Inflammatory macrophage treated with lipopolysaccharide for 1 hour (primary cell): Measurements from ENCODE around the gene PPIP5K1.

ENCODE experiments used
- DNase-seq, 2 donors: peaks; one replicate each; pipeline ENCODE4 v3.0.0-alpha.2; 2020 to 2022

The PPIP5K1 gene

DNA sequence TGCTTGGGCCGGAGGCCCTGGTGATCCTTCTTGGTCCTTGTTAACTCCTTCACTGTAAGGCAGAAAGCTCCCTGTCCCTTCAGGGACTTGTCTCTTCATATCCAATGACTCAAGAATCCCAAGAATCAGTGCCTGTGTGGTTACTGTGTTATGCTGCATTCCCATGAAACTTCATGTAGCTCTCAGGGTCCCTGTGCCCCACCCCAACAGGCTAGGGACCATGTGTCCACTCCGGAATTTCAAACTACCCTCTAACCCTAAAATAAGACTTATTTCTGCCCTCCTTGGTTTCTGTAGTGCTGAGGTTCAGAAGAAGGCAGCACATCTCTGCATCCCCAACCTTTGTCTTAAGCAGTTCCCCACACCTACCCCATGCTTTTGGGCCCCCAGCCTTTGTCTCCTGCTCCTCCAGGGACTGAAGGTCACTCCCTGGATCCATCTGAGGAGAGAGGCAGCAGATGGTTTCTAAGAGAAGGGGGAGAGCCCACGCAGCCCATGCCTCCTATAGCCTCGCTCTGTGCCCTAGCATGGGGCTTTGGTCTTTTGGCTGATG, 73.1 kb downstream of the PPIP5K1 start:
- DNase-seq: no peak

DNA sequence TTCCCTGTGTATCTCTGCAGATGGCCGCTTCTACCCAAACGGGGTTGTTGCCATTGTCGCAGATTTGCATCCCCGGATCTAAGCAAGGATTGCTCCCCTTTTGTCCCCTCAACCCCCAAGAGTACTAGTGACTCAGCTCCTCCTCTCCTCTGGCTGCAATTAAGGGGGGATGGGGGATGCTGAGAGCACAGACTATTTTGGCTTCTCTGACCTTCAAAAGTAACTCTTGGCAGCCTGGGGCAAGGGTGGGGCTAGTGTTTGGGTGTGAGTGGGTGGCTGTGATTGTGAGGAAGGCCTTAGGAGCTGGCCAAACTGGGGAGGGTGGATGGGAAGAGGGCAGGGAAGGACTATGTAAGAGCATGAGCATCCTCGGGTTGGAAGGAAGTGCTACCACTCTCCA, 73.8 kb downstream of the PPIP5K1 start:
- DNase-seq: no peak

DNA sequence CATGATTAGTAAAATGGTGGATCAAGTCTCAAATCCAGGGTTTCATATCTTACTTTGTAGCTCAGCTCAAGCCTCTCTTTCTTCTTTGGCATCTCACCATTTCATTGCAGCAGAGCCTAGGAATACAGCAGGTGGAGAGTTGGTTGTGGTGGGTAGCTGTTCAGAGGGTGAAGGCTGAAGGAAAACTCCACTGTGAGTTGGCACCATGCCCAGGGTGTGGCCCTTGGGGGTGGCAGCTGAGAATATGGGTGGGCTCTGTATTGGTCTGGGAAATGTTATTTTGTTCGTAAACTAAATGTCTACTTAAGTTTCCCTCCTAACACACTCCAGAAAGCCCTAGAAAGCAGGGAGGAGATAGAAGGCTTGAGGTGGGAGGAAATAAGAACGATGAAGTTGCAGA, 74.3 kb downstream of the PPIP5K1 start:
- no peak for DNase-seq

DNA sequence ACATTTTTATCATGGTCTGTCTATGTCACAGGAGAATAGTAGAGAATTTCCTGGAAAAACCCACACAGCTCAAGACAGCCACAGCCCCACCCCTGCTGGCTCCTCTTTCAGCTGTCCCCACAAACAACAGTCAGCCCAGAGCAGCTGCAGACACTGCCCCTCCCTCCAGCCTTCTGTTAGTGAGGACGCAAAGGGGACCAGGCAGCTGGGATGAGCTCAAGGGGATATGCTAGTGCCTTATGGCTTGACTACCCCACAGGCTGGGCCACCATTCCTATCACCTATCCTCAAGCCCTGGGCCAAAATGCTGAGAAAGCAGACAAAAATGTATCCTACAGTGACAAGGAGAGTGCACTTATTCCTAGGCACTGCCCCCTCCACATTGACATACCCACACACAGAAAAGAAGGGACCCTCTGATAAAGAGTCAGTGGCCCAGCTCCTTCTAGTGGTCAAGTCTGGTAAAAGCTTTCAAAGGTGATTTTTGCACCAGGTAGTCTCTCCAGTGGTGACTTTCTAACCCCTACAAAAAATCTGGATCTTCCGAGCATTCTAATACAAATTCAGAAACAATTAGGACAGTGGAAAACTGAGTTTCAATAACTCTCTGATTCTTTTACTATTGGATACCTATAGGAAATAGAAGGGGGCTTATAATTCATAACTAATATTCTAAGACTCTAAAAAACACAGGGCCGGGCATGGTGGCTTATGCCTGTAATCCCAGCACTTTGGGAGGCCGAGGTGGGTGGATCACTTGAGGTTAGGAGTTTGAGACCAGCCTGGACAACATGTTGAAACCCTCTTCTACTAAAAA, 75.6 kb downstream of the PPIP5K1 start:
- DNase-seq: no peak

DNA sequence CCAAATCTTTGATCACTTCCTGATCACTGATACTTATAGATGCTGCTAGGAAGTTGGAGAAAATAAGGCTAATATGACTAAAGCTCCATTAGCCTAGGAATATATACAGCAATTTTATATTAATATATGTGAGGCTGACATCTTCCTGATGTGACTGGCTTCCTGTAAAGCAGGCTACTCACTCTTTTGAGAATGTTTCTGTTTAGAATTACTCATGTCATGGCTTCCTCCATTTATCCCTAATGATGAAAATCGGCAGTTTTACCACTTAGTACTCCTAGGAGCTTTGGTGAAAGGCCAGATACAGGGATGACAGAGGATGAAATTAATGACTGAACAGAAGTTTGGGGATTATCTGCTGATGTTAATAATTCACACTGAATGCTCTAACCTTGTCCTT, 76.5 kb downstream of the PPIP5K1 start:
- DNase-seq: no peak

DNA sequence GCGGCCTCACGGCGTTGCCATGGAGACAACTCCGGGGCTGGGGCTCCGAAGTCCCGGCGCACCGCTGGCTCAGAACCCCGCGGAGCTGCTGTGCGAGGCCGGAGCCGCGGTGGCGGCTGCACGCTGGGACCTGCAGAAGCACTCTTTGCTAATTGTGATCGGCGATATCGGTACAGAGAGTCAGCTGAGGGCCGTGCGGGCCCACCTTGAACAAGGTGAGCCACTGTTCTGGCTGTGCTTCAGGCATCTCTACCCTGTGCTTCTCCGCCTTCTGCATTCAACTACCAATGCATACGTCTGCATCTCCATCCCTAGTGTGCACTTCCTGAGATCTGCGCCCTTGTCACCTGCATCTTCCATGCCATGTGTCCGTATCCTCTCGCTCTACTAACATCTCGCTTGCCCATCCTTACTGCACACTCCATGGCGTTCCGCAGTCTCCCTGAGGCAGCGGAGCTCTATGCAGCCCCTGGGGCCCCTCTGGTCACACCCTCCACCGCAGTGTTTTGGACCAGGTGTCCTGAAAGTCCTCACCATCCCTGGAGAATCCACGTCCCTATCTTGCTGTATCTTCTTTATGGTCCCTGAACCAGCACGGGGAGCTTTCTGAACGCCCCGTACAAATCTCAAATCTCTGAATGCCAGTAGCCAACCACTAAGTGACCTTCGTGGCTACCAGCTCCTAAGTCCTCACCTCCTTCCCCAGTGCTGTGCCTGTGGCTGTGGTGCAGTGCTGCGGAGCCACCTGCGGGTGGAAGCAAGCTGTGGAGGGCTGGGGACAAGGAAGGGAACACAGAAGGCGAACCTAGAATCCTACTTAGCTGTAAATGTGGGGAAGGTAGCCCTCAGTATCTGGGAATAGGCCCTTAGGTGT, 78.8 kb downstream of the PPIP5K1 start:
- no peak for DNase-seq

DNA sequence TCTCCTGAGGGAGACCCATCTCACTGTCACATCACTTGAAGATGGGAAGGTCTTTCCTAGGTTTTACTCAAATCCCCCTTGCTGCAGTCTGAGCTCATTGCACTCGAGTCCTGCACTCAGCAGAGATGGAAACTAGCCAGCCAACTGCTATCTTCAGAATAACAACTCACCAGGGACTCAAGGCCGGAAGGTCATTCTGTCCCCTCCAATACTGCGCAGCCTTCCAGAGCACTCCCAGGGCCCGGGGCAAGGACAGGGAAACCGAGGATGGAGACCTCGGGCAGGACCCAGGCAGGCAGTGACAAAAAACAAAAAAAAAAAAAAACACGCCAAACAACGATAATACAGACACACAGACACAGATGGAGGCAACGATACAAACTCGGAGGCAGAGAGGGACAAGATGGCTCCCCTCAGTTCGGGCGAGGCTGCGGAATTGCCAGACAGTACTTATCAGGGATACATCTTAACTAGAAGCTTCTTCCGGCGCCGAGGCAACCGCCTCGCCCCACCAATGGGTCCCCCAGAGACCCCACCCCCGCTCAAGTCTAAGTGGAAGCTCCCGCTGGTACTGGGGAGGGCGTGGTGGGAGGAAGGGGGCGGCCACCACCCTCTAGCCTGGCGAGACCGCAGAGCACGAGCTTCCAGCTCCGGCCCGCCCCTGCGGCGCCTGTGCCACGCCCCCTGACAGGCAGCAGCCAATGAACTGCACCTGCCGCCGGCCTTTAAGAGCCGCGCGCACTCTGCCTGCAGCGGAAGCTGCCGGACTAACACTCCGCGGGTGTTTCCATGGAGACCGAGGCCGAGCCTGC, 79.6 kb downstream of the PPIP5K1 start:
- peak; percentile 96 for DNase-seq

DNA sequence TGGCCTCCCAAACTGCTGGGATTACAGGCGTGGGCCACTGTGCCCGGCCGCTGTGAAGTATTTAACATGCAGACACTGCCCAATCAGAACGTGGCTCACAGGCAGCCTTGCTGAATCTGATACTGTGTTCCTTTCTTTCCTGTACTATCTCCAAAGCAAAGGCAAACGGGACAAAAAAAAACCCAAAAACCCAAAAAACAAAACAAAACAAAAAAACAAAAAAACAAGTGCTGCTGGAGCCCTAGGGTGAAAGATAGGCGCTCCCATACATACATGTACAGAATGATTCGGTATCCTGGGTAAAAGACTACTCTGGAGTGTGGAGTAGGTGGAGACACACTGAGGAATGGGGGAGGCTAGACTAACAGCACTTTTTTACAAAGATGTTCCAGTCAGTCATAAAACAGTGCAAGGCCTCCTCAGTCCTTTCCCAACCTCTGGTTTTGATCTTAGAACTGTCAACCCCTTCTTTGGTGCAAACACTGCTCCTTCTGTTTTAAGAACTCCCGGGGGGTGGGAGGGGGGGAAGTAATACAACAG, 80.3 kb downstream of the PPIP5K1 start:
- DNase-seq: no peak

DNA sequence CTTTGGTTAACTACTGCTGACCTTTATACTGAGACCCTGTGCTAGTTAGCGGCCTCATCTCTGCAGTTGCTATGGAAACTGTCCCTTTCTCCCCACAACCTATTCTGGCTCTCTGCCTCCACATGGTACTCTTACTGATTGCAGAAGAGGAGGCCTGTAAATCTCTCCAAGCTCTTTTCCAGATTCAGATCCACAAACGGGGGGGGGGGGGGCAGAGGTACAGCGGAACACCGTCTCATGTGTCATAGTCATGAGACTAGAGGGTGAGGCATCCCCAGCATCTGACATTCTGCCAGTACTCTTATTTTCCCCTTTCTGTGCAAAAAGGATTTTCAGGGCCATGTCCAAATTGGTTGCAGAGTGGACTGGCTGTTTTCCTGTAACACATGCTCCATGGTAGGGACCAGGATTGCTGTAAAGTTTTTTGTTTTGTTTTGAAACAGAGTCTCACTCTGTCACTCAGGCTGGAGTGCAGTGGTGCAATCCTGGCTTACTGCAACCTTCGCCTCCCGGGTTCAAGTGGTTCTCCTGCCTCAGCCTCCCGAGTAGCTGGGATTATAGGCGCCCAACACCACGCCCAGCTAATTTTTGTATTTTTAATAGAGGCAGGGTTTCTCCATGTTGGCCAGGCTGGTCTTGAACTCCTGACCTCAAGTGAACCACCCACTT, 80.9 kb downstream of the PPIP5K1 start:
- peak in 1 of 2 donors; percentile 30 for DNase-seq

DNA sequence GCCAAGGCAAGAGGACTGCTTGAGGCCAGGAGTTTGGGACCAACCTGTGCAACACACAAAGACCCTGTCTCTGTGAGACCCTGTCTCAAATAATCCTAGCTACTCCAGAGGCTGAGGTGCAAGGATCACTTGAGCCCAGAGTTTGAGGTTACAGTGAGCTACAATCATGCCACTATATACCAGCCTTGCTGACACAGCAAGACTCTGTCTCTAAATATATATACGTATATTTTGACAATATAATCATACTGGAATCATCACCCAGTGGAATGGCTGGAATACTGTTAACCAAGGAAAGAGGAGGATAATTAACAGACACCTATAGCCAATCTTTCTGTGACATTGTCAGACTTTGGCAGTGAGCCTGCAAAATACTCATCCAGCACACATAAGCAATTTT, 81.6 kb downstream of the PPIP5K1 start:
- no peak for DNase-seq

DNA sequence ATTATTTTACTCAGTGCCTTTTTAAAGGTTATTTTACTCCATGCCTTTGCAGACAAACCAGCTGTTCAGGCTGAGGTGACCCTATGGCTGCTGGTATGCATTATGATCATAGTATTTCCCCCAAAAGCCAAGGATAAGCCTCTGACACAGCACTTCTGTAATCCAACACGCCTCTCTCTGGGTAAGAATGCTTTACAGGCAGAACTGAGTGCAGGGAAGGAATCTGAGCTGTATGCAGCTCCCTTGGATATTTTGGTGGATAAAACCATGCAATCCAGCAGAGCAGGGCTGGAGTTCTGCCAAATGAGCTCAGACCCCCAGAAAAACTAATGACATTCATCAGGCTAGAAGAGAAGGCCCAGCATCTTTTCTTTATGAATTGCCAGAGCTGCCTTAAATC, 84.3 kb downstream of the PPIP5K1 start:
- DNase-seq: no peak

DNA sequence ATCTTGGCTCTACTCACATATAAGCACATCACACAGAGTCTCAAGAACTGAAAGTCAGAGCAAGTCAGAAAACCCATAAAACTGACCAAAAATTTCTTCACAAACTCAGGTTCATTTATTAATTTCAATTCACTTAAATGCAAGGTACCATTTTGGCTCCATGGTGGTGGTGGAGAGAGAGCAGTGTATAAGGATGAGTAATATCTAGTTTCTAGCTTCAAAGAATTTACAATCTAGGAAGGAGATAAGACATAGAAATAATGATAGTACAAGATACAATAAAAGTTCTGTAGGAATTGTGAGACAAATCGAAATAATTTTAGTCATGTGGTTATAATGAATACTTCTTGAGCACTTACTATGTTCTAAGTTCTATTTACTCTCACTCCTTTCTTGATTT, 90.4 kb downstream of the PPIP5K1 start:
- no peak for DNase-seq

DNA sequence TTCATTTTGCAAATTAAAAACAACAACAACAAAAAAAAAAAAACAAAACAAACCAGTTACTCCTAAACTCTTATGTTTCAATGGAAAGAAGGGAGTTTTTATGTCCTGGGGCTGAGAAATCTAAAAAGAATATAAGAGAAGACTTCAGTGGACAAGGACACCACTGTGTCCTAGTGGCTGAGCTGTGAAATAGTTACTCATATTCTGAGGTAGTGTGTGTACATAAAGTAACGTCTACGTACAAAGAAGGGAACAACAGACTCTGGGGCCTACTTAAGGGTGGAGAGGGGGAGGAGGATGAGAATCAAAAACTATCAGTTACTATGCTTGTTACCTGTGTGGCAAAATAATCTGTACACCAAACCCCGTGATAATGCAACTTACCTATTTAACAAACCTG, 91.0 kb downstream of the PPIP5K1 start:
- DNase-seq: no peak

DNA sequence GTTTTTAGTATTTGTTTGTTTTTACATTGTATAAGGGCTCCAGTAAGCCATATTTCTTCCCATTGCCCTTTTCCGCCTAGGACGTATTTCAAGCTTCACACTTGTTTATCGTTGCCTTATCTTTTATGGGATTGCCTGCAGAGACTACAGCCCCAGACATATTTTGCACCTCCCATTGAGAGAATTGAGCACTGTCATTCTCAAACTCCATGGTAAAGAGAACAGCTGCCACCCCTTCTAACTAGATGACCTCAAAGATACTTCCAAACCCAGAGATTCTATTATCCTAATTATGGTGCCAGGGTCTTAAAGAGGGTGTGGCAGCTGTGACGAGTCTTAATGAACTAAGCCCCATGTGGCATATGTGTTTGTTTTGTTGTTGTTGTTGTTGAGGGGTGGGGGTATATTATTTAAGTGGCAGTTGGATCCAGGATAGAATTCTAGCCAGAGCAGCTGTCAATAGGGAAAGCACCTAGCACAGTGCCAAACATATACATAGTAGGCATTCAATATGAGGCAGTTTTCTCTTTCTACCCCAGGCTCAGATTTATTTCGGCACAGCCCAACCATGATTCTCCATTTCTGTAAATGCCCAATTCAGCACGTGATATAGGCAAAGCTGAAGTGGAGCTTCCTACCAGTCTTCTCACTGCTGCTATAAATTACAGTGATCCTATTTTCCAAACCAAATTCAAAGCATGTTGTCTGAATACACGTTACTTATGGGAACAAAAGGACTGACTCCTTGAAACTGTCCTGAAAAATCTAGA, 96.1 kb downstream of the PPIP5K1 start:
- DNase-seq: no peak

DNA sequence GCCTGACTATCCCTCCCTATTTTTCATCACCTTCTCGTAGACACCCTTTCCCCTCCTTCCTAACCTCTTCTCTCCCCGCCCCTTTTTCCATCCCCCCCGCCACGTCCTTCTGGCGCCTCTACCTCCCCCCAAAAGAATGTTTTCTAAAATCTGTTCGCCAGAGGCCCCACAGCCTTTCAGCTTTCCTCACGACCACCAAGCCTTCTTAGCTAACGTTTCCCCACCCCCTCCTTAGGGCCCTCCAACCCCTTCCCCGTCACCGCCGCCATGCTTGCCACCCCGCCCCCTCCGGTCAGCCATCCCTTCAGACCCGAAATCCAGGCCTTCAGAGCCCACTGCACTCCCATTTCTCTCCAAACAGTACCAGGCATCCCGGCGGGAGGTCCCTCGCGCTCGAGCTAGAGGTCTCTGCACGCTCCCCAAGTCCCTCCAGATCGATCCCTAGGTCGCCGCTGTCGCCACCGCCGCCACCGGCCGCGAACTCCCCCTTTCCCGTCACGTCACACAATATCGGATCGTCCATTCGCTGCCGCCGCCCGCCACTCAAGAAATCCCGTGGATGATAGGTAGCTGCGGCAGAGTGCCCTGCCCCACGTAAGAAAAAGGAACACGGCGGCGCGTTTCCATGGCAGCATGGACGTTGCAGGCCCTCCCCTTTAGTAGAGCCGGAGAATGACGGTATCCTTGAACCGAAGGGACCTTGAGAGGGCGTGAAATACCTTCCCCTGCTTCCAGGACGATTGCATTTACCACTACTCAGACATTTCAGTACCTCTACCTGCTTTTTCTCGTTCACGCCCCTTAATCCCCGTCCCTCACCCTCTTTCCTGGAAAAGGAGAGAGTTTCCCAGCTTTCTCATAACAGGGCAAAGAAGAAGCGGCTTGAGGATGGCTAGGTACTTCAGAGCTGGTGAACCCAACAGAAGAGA, 97.1 kb downstream of the PPIP5K1 start, which contains the start of gene TP53BP1:
TP53BP1 (minus strand) TSS at position 484 of the 929 bp plus-strand sequence; CDS start at position 371, 113 bp downstream.
- peak; percentile 91 to 96 for DNase-seq

DNA sequence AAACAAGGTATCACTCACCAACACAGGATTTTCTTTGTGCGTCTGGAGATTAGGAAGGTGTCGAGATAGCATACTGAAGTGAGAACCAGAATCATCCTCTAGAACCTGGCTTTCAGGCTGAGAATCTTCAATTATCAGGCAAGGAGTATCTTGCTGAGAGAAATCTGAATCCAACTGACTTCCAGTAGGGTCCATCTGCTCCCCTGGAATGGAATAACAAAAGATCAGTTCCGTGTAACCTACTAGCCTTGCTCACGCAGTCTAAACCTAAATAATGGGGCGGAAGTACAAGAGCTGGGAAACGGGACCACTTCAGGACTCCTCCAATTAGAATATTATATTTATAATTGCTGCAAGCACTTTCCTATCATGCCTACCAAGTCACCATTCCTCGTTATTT, 97.7 kb downstream of the PPIP5K1 start:
- no peak for DNase-seq

DNA sequence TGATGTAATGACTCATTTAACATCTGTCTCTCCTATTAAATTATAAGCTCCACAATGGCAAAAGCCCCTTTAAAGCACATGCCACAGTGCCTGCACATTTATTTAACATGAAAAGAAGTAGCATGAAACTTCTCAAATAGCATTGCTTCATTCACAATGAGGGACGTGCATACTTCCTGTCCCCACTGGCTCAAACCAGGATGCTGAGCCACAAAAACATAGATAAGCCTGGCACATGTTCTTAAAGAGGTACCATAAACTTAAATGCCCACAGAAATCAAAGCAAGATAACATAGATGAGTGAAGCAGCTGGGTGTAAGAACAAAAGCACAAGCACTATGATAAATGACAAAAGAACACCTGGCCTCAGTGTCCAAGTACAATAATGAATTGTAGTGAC, 100.8 kb downstream of the PPIP5K1 start:
- DNase-seq: no peak

DNA sequence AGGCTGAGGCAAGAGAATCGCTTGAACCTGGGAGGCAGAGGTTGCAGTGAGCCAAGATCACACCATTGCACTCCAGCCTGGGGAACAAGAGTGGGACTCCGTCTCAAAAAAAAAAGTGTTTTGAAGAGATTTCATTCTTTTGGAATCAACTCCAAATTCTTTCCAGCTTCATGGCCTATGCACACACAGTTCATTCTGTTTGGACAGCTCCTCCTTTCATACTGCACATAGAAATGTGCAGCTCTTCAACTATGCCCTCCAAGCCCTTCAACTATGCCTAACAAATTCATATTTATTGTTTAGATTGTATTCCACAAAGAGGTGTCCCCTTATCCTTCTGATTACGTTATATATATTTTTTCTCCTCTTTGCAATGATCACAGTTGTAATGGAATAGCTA, 101.2 kb downstream of the PPIP5K1 start:
- DNase-seq: no peak

DNA sequence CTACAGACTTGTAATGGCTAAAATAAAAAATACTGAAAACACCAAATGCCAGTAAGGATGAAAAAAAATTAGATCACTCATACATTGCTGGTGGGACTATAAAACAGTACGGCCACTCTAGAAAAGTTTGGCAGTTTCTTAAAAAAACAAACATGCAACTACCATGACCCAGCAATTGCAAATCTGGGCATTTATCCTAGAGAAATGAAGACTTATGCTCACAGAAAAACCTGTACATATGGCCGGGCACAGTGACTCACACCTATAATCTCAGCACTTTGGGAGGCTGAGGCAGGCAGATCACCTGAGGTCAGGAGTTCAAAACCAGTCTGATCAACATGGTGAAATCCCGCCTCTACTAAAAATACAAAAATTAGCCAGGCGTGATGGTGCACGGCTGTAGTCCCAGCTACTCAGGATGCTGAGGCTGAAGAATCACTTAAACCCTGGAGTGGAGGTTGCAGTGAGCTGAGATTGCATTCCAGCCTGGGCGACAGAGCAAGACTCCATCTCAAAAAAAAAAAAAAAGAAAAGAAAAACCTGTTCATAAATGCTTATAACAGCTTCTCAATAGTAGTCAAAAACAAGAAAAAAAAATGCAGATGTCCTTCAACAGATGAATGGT, 102.6 kb downstream of the PPIP5K1 start:
- DNase-seq: no peak
